ENCODE results near the gene SHLD1.

SHLD1 gene

DNA sequence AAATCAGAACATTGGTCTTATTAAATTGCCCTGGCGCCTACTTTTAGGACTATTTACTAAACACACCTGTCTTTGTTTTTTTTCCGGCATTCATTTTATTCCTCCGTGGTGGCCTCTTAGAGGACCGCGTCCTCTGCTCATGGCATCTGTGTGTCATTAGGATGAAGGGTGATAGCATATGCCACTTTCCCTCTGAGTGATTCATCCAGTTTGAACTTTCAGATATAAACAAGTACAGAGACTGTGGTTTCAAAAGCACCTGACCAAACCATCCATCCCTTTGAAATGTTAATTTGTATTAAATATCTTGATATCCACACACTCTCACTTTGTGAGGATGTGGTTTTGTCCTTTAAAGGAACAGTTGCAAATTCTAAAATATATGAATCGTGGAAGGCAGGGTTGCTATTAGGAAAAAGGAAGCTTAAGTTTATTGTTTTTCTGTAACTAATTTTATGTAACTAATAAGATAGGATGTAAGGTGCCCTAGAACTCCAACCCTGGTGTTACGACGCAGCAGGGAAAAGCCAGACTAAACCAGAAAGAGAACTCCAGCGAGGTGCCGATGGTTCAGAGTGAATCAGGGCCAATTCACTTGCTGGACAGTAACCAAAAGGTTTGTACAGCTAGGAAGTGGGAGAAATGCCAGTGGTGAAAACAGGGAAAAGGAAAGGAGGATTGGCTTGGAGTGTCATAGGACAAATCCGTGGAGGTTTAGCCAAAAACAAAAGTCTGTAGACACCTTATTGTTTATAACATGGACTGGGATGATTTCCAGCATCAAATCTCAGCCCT, 98.7 kb downstream of the SHLD1 start:
- DNase-seq (ENCODE audit: low read depth), result no peak

GRCh38 chr20:5855939-5856338, 105.7 kb downstream of the SHLD1 start:
- DNase-seq (ENCODE audit: low read depth), result no peak

- no peak for DNase-seq (ENCODE audit: low read depth)
These were observed 109.4 kb downstream of the SHLD1 start for GRCh38 chr20:5859608-5860007.

- DNase-seq (ENCODE audit: low read depth), result no peak
These were observed 112.5 kb downstream of the SHLD1 start for GRCh38 chr20:5862703-5863039.

GRCh38 chr20:5863040-5863833, 113.0 kb downstream of the SHLD1 start:
- DNase-seq (ENCODE audit: low read depth), result no peak

- DNase-seq (ENCODE audit: low read depth), result no peak
These were observed 114.2 kb downstream of the SHLD1 start for GRCh38 chr20:5864428-5864827.

- no peak for DNase-seq (ENCODE audit: low read depth)
These were observed 114.8 kb downstream of the SHLD1 start for GRCh38 chr20:5864873-5865587.

GRCh38 chr20:5865604-5866003, 115.4 kb downstream of the SHLD1 start:
- no peak for DNase-seq (ENCODE audit: low read depth)

DNA sequence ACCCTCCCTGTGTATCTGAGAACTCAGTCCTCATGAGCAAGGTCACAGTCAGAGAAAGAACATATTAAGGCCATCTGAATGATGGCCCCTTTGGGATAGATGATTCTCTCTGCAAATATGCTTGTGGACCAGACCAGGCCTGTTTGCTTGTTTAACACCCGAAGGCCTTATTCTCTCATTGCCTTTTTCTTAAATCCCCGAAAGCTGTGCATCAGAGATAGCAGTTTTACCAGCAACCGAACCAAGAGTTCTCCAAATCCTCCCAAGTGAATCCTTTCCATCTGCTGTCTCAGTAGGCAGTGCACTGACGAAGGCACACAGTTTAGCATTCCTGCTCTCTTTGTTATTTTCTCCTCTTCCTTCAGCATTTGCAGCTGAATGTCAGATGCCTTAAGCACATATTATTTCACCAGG, 120.4 kb downstream of the SHLD1 start:
- DNase-seq (ENCODE audit: low read depth), result no peak

GRCh38 chr20:5871459-5872410, 121.5 kb downstream of the SHLD1 start:
- DNase-seq (ENCODE audit: low read depth), result no peak

- DNase-seq (ENCODE audit: low read depth), result no peak
These were observed 126.9 kb downstream of the SHLD1 start for GRCh38 chr20:5877128-5877527.

- no peak for DNase-seq (ENCODE audit: low read depth)
These were observed 130.1 kb downstream of the SHLD1 start for GRCh38 chr20:5880326-5880725.

GRCh38 chr20:5881703-5882102, 131.5 kb downstream of the SHLD1 start:
- no peak for DNase-seq (ENCODE audit: low read depth)

DNA sequence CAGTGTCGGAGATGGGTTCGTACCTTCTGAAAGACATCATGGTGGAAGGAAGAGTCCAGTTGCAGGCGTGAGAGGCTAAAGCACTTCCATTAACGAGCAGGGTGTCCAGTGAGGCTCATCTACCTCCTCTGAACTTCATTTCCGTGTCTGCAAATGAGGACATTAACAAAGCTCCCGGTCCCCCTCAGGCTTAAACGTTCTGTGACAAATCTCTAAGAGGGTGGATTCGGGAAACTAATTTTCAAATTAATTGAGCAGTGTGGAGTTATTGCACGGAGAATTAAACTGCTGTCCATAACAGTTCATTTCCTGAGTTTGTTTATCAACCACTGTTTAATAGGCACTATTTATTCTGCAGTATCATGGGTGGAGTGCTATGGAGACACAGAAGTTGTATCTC, 132.0 kb downstream of the SHLD1 start:
- no peak for DNase-seq (ENCODE audit: low read depth)

GRCh38 chr20:5884465-5885335, 134.5 kb downstream of the SHLD1 start:
- no peak for DNase-seq (ENCODE audit: low read depth)

- no peak for DNase-seq (ENCODE audit: low read depth)
These were observed 135.7 kb downstream of the SHLD1 start for GRCh38 chr20:5885866-5886265.

DNA sequence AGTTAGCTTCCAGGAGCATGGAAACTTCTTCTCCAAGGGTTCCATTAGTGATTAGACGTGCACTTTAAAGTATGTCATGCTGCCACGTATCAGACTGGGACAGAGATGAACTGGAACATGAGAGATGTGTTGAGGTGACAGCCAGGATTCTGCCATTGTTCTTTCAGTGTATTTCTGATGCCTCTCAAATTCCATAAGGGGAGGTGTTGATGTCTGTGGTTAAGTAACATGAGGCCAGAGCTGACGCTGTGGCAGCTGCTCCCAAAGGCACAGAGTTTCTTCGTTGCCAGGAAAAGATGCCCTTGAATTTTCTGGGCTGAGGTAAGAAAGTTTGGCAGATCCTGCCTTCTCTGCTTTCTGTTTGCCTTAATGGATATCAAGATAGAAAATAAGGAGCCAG, 136.6 kb downstream of the SHLD1 start:
- DNase-seq (ENCODE audit: low read depth), result no peak

DNA sequence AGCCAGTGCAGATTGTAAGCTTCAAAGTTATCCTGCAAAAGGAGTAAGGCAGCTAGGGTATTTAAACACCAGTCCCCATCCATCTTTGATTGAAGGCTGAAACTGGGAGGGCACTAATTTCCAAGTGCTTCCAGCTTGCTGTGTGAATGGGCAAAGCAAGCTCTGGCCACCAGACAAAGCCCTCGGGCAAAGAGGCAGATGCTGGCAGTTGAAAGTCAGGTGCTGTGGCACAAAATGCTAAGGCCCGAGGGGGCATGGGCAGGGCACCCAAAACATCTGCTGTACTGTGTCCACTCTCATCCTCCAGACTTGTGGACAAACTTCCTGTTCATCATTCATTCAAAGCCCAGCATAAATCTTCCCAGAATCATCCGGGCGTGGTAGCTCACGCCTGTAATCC, 137.2 kb downstream of the SHLD1 start:
- no peak for DNase-seq (ENCODE audit: low read depth)

- DNase-seq (ENCODE audit: low read depth), result no peak
These were observed 137.8 kb downstream of the SHLD1 start for GRCh38 chr20:5888041-5888440.

- no peak for DNase-seq (ENCODE audit: low read depth)
These were observed 140.7 kb downstream of the SHLD1 start for GRCh38 chr20:5890773-5891441.
